GM18951 (cell line): ENCODE data around the gene VAT1L.
"Not testable (repeated sequence)": the region's sequence is repeated elsewhere in the genome, so short reads cannot be mapped to it uniquely, and the experiment has no call there.

ENCODE experiments used
- POLR2A ChIP-seq: IDR thresholded peaks from 4 replicates; pipeline ENCODE4 v1.6.1; 2011; ENCODE audit warnings: mild to moderate bottlenecking; ENCODE audit not compliant: insufficient read length, insufficient read depth; ENCODE audit errors: extremely low read depth
- in situ Hi-C: fragments of 300-500 bp; cut with MboI; formaldehyde crosslinking; loops from one replicate; pipeline ENCODE4 v1.12.0; 2022; ENCODE audit warnings: low sequenced_read_pairs, mixed read lengths, inconsistent platforms; ENCODE audit not compliant: unreplicated experiment

Gene VAT1L

GRCh38 chr16:77987810-77988209 is 199.4 kb downstream of the VAT1L start:
- TF ChIP-seq POLR2A: no peak
- in situ Hi-C loops: no loop called here

- TF ChIP-seq POLR2A: no peak
- in situ Hi-C loops: no loop called here
Observed at GRCh38 chr16:77989846-77990245, 201.5 kb downstream of the VAT1L start.

GRCh38 chr16:77991701-77992100 is 203.3 kb downstream of the VAT1L start:
- in situ Hi-C loops: no loop called here
- TF ChIP-seq POLR2A: no peak

GRCh38 chr16:77992381-77992780 is 204.0 kb downstream of the VAT1L start:
- in situ Hi-C loops: not testable (repeated sequence)

GRCh38 chr16:77993111-77993985 is 205.0 kb downstream of the VAT1L start:
- in situ Hi-C loops: no loop called here
- TF ChIP-seq POLR2A: no peak

GRCh38 chr16:77995843-77996455 is 207.6 kb downstream of the VAT1L start:
- TF ChIP-seq POLR2A: no peak
- in situ Hi-C loops: no loop called here

- no peak for TF ChIP-seq POLR2A
- in situ Hi-C loops: no loop called here
Observed at GRCh38 chr16:77998350-77999023, 210.1 kb downstream of the VAT1L start.

GRCh38 chr16:78001451-78002025 is 213.2 kb downstream of the VAT1L start:
- no peak for TF ChIP-seq POLR2A
- in situ Hi-C loops: no loop called here

GRCh38 chr16:78002915-78003538 is 214.7 kb downstream of the VAT1L start:
- in situ Hi-C loops: no loop called here
- no peak for TF ChIP-seq POLR2A

- TF ChIP-seq POLR2A: no peak
- in situ Hi-C loops: no loop called here
Observed at GRCh38 chr16:78004517-78004916, 216.2 kb downstream of the VAT1L start.

- in situ Hi-C loops: no loop called here
- TF ChIP-seq POLR2A: no peak
Observed at GRCh38 chr16:78005881-78006280, 217.5 kb downstream of the VAT1L start.

GRCh38 chr16:78007121-78007520 is 218.8 kb downstream of the VAT1L start:
- no peak for TF ChIP-seq POLR2A
- in situ Hi-C loops: no loop called here
